ENCODE data around the gene PCGF1.
A peak's percentile ranks its signal among the peaks of the same experiment; 100 is the strongest.
"Not testable (repeated sequence)": the region's sequence is repeated elsewhere in the genome, so short reads cannot be mapped to it uniquely, and the experiment has no call there.

The PCGF1 gene

DNA sequence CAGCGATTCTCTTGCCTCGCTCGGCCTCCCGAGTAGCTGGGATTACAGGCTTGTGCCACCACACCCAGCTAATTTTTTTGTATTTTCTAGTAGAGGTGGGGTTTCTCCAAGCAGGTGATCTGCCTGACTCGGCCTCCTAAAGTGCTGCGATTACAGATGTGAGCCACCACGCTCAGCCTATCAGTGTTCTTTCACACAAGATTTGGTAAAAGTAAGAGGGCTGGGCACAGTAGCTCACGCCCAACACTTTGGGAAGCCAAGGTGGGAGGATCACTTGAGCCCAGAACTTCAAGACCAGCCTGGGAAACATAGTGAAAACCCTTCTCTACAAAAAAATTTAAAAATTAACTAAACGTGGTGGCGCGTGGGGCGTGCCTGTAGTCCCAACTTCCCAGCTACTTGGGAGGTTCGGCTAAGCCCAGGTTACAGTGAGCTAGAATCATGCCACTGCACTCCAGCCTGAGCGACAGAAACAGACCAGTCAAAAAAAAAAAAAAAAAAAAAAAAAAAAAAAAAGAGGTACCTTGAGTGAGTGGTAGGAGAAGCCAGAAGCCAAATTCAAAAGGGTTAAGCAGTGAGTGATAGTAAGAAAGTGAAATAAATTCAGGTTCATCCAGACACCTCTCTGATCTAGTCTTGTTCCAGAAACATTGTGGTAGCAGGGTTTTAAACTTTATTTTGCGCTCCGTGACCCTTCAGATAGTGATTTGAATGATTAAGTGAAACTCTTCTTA is 36.0 kb downstream of the PCGF1 start:
- no peak for DNase-seq

DNA sequence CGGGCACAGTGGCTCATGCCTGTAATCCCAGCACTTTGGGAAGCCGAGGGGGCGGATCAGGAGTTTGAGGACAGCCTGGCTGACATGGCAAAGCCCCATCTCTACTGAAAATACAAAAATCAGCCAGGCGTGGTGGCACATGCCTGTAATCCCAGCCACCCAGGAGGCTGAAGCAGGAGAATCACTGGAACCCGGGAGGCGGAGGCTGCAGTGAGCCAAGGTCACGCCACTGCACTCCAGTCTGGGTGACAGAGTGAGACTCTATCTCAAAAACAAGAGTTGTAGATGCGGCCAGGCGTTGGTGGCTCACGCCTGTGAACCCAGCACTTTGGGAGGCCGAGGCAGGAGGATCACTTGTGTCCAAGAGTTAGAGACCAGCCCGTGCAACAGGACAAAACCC is 36.8 kb downstream of the PCGF1 start:
- DNase-seq: not testable (repeated sequence)

DNA sequence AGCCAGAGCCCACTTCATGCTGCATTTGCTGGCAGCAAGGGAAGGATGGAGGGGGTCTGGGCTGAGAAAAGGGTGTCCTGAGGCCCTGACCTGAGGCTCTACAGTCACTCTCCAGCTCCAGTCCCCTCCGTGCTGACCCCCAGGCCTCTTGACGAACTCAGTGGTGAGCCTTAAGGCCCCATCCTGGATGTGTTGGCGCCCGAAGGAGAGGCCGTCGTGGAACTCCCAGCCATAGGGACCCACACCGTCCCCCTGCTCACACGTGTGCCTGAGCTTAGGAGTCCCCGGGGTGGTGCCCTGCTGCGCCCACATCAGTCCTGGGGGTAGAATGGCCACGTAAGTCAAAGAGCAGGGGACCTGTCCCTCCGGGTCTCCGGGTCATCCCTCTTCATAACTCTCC is 43.1 kb downstream of the PCGF1 start:
- DNase-seq: no peak

DNA sequence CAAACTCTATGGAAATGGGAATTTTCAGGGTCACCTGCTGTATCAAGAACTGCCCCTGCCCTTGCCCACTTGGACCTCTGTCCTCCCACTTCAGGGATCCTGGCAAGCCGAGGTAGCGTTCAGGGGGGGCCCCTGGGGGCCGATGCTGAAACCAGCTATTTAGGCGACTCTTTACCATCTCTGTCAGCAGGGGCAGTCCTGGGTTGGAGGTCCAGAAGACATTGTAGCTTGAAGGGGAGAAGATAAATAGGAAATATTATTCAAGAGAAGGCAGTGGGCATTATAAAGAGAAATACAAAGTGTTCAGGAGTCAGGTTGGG is 44.7 kb downstream of the PCGF1 start:
- DNase-seq: no peak

DNA sequence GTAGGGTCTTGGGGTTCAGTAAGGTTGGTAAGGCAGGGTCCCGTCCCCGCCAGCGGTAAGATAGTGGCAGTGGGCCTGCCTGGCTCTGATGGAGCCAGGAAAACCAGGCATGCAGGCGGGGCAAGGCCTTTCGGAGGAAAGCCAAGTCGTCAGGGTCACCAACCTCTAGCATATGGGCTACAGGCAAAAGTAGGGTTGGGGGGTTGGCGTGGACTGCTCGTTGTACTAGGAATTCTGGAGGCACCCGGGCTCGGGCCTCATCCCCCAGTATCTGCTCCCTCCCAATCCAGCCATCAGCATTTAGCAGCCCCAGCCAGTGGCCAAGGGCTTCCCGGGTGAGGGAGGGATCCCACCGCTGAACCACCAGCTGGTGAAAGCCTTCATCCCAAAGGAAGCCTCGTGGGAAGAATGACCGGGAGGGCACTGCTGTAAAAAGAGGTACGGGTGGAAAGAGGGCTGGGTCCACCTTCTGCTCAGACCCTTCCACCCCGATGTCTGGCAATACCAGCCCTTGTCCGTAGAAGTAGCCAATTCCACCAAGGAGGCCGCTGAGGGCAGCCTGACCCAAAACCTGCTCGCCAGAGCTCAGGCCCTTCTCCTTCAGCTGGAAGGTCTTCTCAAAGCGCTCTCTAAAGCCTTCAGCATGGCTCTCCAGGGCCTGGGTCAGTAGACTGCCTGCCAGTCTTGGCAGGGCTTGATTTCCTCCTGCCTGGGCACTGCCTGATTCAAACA is 45.3 kb downstream of the PCGF1 start:
- DNase-seq: no peak

DNA sequence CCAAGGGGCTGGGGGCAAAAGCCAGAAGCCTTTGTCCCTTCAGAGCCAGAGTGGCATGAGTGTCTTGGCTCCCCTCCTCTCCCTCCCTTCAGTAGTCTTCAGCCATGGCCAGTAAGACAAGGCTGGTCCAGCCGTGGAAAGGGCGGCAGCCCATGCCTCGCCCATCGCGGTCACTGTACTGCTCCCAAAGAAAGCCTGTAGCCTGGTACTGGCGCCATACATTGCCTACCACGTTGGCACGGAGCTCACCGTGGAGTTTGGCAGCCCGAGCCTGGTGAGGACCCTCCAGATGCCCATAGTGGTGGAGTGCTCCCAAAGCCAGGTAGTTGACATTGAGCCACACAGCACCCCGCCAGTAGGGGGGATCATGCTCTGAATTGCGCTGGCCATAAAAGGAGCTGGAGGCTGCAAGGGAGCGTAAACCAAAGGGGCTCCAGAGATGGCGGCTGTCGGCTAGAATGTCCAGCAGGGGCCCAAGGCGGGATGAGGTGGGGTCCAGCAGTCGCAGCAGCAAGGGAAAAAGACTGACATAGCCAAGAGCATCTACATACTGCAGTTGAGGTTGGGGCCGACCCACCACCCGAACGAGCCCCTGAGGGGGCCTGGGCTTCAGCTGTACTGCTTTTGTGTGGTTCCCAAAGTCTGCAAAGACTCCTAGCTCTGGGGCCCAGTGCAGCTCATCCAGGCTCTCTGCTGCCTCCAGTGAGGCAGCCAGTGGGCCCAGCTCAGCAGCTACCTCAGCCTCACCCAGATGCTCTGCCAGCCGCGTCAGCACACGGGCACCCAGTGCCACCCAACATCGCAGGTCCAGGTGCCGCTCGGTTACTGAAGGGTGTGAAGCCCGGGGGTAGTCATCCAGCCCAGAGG is 46.1 kb downstream of the PCGF1 start:
- peak; percentile 53 for DNase-seq

DNA sequence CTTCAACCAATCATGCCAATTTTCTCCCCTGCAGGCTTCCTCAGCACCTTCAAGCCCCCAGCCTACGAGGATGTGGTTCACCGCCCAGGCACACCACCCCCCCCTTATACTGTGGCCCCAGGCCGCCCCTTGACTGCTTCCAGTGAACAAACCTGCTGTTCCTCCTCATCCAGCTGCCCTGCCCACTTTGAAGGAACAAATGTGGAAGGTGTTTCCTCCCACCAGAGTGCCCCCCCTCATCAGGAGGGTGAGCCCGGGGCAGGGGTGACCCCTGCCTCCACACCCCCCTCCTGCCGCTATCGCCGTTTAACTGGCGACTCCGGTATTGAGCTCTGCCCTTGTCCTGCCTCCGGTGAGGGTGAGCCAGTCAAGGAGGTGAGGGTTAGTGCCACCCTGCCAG is 47.3 kb downstream of the PCGF1 start:
- not testable (repeated sequence) for DNase-seq

DNA sequence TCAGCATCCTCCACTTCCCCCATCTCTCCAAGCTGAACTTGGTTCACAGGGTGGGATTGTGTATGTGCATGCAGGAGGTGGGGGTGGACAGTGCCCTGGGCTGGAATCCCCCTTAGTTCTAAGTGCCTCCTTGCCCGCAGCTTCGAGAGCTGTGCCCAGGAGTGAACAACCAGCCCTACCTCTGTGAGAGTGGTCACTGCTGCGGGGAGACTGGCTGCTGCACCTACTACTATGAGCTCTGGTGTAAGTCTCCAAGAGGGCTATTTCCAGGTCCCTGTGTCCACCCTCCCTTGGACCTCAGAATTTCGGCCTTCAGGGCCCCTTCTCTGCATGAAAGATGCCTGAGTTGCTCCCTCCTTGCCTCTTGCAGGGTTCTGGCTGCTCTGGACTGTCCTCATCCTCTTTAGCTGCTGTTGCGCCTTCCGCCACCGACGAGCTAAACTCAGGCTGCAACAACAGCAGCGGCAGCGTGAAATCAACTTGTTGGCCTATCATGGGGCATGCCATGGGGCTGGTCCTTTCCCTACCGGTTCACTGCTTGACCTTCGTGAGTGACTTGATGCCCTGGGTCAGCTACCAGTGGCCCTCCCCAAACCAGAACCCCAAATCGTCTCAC is 47.9 kb downstream of the PCGF1 start:
- peak; percentile 2 for DNase-seq

DNA sequence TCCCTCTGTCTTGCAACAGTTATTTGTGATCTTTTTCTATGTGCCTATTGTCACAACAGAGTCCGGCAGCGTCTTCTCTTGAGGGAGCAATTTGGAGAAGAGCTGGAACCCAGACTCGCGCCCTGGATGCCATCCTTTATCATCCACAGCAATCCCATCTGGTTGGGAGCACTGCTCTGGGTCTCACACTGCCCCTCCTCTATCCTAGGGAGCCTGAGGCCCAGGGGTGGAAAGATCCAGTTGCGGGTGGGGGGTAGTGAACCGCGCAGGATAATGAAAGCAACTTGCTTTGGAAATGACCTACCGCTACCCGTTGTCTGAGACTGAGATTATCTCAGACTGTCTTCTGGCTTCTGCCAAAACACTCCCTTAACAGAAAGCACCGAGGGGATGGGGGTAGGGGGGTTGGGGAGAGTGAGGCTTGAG is 48.5 kb downstream of the PCGF1 start:
- peak; percentile 36 for DNase-seq

DNA sequence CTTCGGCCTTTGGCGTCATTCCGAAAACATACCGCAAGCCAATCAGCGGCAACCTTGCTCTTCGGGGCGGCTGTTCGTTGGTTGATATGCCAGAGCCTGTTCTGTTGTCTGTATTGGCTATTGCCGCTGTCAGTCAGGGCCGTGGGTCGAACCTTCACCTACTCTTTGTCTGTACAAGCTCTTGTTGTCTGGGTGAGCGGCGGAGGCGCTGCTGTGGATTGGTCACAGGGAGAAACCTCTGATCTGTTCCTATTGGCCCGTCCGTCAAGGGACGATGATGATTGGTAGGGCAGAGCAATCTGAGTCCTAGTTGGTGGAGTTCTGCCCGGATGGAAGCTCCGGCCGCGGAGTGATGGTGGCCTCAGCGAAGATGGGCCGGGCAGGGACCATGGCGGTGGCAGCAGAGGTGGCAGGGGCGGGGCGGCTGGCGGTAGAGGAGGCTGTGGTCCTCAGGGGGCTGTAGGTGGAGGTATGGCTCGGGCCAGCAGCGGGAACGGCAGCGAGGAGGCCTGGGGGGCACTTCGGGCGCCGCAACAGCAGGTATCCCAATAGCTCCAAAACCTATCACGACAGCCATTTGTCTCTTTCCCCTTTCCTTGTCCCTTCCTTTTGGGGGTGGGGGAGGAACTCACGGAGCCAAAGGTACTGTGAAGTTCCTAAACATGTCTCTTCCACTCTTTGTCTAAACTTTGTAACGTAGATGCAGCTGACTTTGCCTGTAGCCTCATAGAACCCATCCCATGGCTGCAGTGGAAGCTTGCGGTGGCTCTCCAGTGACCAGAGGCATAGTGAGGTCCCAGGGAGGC is 49.2 kb downstream of the PCGF1 start, which contains the start of gene WBP1:
Gene WBP1, plus strand, starts transcription at position 307 of the 806 bp plus-strand sequence. Its CDS starts 165 bp downstream, at position 472.
- peak; percentile 99 for DNase-seq

DNA sequence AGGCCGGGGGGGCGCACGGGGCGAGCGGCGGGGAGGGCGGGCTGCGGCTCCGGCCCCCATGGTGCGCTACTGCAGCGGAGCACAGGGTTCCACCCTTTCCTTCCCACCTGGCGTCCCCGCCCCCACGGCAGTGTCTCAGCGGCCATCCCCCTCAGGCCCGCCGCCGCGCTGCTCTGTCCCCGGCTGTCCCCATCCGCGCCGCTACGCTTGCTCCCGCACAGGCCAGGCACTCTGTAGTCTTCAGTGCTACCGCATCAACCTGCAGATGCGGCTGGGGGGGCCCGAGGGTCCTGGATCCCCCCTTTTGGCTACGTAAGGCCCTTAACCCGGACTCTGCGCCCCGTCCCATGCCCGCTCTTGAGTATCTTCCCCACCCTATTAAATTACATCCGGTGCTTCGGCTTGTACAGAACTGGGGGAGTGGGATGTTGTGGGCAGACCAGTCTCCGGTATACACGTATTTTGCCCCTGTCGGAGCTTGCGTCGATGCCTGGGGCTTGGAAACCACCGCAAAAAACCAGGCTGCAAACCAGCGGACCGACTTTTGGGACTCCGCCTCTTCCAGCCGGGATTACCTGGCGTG is 49.9 kb downstream of the PCGF1 start:
- DNase-seq: peak; percentile 75

DNA sequence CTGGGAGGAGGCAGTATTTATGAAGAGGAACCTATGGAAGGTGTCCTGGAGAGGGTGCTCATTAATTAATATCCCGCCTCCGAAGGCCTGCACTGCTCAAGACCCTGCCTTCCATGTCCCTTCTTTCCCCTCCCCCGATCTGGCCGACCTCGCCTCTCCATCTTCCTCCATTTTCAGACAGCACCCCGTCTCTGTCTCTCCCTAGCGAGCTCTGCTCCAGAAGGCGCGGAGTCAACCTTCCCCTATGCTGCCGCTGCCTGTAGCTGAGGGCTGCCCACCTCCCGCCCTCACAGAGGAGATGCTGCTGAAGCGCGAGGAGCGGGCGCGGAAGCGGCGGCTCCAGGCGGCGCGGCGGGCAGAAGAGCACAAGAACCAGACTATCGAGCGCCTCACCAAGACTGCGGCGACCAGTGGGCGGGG is 50.4 kb downstream of the PCGF1 start:
- DNase-seq: no peak

Data from hematopoietic multipotent progenitor cell treated with erythropoietin and hydrocortisone succinate and interleukin-3 and kit ligand, for 6 days (in vitro differentiated cells).